Right lobe of liver (tissue), 4 donors: ENCODE data around the gene TMEM92.

Experiments used
- CTCF ChIP-seq, 4 donors: fragments of 200-600 bp in 3 of 4; fragments of 450-650 bp in 1 of 4; IDR thresholded peaks; one replicate each; pipeline versions ENCODE4 v1.5.1 to v1.8.0; 2016 to 2022; ENCODE audit warnings: antibody characterized with exemption in 4 of 4, mild to moderate bottlenecking in 2 of 4
- POLR2A ChIP-seq: fragments of 450-650 bp; IDR thresholded peaks from one replicate; pipeline ENCODE4 v1.6.1; 2017; ENCODE audit warnings: antibody characterized with exemption, mild to moderate bottlenecking
- donor health status: DM: no; HTN: no; CAD: no.
- donor health status: DM: no; HTN: no; CAD: no.
- donor health status: DM: no; HTN: yes; CAD: no.

DNA sequence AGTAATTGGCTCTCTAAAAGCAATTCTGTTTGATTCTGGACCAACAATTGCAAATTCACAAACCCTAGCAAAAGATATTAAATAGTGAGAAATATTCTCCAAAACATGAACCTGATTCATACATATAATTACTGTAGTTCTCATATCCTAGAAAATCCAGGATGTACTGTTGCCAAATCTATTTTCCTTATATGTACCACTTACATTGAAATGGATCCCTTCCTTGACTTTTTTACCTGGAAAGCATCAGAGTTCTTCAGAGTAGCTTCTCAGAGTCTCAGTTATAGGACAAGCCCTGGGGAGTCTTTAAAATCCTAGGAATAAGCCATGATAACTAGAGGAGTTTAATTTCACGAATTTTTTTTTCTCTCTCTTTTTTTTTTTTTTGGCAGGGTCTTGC lies 16.7 kb downstream of the TMEM92 start:
- no peak for TF ChIP-seq CTCF (IDR thresholded peaks at IDR 0.05)
- no peak for TF ChIP-seq POLR2A
